ENCODE data around the gene EEA1.

- no peak for TF ChIP-seq CTCF (IDR thresholded peaks at IDR 0.05)
- TF ChIP-seq POLR2A (IDR thresholded peaks at IDR 0.05): no peak
Observed at GRCh38 chr12:92733661-92734060, 195.4 kb downstream of the EEA1 start.

Measured in esophagus squamous epithelium (tissue), 4 donors.